ENCODE results near the gene ARNT2.

The ARNT2 gene

DNA sequence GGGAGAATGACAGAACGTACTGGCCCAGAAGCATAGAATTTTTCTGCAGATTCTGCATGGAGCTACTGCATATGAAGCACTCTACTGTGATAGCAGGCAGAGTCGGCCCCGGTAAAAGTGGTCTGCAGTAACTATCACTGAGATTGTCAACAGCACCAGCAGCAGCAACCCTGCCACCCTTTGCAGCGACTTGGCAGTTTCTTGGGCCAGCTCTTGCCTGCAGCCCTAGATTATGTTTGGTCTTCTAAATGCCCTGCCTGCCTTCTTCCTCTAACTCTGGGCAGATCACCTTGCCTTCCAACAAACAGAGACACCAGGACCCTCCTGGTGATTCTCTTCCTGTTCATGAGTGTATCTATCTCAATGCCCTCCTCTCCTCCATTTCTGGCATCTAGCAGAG, 161.8 kb downstream of the ARNT2 start:
- H3K27ac ChIP-seq, result no peak overlapping the region
- no peak for TF ChIP-seq ZFX (IDR thresholded peaks at IDR 0.05; ENCODE audit: borderline replicate concordance)
- TF ChIP-seq, protein P1, sequence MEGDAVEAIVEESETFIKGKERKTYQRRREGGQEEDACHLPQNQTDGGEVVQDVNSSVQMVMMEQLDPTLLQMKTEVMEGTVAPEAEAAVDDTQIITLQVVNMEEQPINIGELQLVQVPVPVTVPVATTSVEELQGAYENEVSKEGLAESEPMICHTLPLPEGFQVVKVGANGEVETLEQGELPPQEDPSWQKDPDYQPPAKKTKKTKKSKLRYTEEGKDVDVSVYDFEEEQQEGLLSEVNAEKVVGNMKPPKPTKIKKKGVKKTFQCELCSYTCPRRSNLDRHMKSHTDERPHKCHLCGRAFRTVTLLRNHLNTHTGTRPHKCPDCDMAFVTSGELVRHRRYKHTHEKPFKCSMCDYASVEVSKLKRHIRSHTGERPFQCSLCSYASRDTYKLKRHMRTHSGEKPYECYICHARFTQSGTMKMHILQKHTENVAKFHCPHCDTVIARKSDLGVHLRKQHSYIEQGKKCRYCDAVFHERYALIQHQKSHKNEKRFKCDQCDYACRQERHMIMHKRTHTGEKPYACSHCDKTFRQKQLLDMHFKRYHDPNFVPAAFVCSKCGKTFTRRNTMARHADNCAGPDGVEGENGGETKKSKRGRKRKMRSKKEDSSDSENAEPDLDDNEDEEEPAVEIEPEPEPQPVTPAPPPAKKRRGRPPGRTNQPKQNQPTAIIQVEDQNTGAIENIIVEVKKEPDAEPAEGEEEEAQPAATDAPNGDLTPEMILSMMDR (IDR thresholded peaks at IDR 0.05), result no peak

DNA sequence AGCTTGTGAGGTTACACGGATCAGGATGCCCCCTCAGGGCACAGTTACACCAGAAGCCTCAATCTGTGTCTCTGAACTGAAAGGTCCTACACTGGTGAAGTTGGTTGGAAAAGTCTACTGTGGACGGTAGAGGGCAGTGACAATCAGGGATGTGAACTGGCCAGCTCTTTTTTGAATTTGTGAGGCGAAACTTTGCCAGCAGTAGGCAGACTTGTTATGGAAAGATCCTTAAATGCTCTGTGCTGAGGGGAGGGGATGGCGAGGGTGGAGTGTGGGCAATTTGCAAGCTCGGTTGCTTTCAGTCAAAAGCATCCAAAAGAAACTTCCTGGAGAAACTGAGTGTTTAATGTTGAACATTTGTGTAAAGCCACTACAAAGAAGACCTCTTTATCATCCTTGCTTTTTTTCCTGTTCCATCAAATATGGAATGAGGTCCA, 163.6 kb downstream of the ARNT2 start:
- H3K27ac ChIP-seq, result no peak overlapping the region
- TF ChIP-seq ZFX (IDR thresholded peaks at IDR 0.05; ENCODE audit: borderline replicate concordance), result no peak
- TF ChIP-seq, protein P1 (IDR thresholded peaks at IDR 0.05), result peak; percentile 89

DNA sequence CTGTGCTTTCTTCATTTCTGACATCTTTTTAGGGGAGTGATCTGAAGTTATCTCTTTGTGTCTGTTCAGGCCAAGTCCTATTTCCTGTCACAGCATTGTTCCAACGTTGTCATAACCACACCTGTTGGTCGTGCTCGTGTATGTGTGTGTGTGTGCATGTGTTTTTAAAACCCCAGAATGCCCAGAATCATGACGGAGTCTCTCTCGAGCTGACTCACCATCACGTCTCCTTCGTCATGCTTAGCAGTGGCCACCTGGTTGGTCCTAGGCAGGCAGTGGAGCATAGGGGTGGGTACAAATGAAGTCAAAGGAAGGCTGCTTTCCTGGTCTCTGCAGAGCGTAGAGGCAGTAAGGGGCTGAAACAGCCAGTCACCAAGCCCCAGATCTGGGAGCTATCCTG, 164.1 kb downstream of the ARNT2 start:
- H3K27ac ChIP-seq, result no peak overlapping the region
- TF ChIP-seq, protein P1 (IDR thresholded peaks at IDR 0.05), result no peak
- TF ChIP-seq ZFX (IDR thresholded peaks at IDR 0.05; ENCODE audit: borderline replicate concordance), result no peak

DNA sequence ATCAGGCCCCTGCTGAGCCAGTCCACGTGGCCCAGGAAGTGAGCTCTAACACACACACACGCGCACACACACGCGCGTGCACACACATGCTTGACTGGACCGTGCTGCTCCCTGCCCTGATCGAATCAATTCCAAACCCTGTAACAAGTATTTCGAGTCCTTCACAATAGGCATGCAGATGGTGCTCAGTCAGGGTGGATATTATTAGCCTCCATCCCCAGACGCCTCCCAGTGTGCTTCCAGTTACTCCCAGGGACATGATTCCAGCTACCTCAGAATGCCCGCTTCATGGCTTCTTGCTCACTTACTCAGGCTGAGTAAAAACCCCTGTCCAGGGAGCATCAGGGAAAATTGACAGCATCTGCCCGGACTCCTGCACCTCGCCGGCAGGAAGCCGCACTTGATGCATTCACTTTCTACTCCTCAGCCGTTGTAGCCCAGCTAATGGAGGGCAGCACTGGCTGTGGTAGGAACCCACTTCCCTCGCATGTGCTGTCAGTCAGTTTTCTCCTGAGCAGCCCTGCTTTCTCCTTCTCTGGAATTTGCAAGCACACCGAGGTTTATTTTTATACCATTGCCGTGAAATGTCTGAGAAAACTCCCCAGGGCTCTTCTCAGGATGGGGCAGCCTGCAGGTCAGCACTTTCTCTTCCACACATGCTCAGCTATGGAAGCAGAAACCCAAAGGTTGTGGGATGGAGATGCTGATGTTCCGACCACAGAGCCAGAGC, 164.9 kb downstream of the ARNT2 start:
- TF ChIP-seq ZFX (IDR thresholded peaks at IDR 0.05; ENCODE audit: borderline replicate concordance), result no peak
- TF ChIP-seq, protein P1 (IDR thresholded peaks at IDR 0.05), result no peak
- H3K27ac ChIP-seq, result no peak overlapping the region

DNA sequence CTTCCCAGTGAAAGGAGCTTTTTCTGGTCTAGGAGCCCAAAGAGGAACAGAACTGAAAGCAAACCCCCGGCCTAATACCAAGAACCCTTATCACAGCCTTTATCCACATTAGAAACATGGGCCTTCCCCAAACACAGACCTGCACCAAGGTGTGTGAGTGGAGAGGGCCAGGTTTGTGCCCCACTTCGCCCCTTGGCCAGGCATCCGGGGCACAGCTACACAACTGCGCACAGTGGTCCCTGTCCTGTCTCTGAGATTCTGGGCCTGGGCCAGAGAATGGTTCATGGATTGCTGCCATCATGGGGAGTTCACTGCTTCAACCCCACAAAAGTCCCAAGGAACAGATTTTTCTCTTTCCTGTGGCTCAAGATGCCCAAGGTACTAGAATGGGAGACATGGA, 165.5 kb downstream of the ARNT2 start:
- H3K27ac ChIP-seq, result no peak overlapping the region
- TF ChIP-seq, protein P1 (IDR thresholded peaks at IDR 0.05), result no peak
- TF ChIP-seq ZFX (IDR thresholded peaks at IDR 0.05; ENCODE audit: borderline replicate concordance), result no peak

DNA sequence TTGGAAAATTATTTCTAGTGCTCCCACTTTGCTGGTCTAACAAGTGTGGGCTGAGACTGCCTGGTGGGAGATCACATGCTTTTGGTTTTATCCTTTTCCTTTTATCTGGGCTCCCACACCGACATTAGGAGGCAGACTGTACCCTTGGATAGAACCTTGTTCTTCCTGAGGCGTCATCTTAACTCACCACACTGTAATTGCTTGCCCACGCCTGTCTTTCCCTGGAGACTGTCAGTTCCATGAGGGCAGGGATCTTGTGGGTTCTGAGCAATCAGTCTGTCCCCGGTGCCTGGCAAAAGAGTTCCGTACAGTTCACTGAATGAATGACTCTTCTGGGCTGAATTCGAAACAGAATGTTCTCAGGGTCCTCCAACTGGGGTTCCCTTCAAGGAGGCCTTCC, 166.4 kb downstream of the ARNT2 start:
- no peak overlapping the region for H3K27ac ChIP-seq
- TF ChIP-seq, protein P1 (IDR thresholded peaks at IDR 0.05), result no peak
- TF ChIP-seq ZFX (IDR thresholded peaks at IDR 0.05; ENCODE audit: borderline replicate concordance), result no peak

DNA sequence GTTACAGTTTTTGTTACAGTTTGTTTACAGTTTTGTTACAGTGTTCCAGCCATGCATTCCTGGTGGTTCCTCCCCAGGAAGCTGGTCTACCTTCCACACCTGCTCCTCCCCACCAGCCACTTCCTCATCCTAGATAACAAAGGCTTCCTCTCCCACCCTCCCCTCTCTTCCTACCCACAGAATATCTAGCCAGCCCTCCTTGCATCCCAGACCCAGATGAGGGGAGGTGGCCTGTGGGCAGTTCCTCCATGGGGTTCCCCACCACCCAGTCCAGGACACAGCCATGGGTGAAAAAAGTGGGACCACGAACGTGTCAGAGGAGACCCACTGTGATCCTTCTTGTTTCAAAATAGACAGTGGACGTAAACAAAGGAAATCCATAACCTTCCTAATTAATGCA, 168.2 kb downstream of the ARNT2 start:
- TF ChIP-seq, protein P1 (IDR thresholded peaks at IDR 0.05), result no peak
- no peak for TF ChIP-seq ZFX (IDR thresholded peaks at IDR 0.05; ENCODE audit: borderline replicate concordance)

More for the DNA sequence above, 168.2 kb downstream of the ARNT2 start:
- no peak overlapping the region for H3K27ac ChIP-seq

Measured in 22Rv1 (cell line).